Coronary artery (tissue), 2 donors: ENCODE results near the gene MAGI1.

Experiments
- DNase-seq: peaks from one replicate; pipeline ENCODE4 v3.0.0-alpha.2; 2017; ENCODE audit warnings: low spot score
- H3K27ac ChIP-seq, 2 donors: fragments of 200-600 bp; sonication (generic); one replicate each; pipeline ENCODE4 v1.5.1; 2016 to 2019
- H3K4me3 ChIP-seq: fragments of 200-600 bp; sonication (generic); 2 replicates; pipeline ENCODE4 v1.5.1; 2016; ENCODE audit warnings: mild to moderate bottlenecking, moderate library complexity
- TF ChIP-seq, protein P1 (sequence below): fragments of 200-600 bp; sonication (generic); IDR thresholded peaks from one replicate; pipeline ENCODE4 v1.5.1; 2019; ENCODE audit warnings: antibody characterized with exemption

MAGI1 gene

DNA sequence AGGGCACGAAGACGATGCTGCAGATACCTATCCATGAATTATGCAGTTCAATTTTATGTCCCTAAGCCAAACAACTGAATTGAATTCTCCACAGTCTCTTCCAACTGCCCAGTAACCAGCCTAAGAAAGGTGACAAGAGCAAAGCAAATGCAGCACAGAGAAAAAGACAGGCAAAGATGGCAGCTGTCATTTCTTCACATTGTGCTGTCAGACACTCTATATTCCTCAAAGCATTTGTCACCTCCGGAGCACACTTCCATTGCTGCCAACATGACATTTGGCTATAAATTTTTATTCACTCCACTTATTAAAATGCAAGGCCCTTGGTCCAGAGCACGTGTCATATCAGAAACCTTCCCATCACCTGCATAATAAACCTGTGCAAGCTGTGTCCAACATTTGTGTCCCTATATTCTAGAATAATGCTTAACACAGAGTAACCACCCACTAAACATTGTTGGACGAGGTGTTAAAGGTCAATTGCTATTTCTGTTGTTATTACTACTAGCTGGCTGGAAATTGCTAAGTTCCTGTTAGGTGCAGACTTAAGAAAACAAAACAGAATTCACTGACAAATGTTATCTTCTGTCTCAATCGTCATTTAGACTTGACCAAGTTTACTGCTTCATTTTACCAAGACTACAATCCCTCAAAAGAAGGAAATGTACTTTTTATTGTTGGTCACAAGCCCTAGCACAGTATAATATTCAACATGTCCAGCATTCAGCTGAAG lies 89.7 kb downstream of the MAGI1 start:
- H3K4me3 ChIP-seq = peak overlapping the region; percentile 8
- TF ChIP-seq, protein P1, sequence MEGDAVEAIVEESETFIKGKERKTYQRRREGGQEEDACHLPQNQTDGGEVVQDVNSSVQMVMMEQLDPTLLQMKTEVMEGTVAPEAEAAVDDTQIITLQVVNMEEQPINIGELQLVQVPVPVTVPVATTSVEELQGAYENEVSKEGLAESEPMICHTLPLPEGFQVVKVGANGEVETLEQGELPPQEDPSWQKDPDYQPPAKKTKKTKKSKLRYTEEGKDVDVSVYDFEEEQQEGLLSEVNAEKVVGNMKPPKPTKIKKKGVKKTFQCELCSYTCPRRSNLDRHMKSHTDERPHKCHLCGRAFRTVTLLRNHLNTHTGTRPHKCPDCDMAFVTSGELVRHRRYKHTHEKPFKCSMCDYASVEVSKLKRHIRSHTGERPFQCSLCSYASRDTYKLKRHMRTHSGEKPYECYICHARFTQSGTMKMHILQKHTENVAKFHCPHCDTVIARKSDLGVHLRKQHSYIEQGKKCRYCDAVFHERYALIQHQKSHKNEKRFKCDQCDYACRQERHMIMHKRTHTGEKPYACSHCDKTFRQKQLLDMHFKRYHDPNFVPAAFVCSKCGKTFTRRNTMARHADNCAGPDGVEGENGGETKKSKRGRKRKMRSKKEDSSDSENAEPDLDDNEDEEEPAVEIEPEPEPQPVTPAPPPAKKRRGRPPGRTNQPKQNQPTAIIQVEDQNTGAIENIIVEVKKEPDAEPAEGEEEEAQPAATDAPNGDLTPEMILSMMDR = no peak
- peak overlapping the region in 1 of 2 donors; percentile 13 for H3K27ac ChIP-seq
- no peak for DNase-seq

DNA sequence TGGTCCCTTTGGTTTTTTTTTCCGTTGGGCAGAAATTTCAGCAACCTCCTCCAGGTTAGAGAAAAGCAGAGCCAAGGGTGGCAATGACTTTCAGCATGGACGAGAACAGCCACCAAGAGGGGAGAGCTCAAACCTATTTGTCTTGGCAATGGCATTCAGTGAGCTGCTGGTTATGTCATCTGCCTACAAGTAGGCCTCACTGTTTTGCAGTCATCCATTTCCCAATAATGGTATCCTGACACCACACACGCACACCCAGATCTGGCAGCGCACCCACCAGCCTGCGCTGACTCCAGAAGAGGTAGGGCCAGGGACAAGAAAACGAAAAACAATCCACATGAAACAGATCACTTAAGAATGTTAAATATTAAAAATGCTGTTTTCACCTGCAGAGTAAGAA lies 92.3 kb downstream of the MAGI1 start:
- Histone ChIP-seq H3K27ac (peak overlapping the region; percentile 32 to 42), H3K4me3 (no peak overlapping the region)
- TF ChIP-seq, protein P1 = no peak
- no peak for DNase-seq

DNA sequence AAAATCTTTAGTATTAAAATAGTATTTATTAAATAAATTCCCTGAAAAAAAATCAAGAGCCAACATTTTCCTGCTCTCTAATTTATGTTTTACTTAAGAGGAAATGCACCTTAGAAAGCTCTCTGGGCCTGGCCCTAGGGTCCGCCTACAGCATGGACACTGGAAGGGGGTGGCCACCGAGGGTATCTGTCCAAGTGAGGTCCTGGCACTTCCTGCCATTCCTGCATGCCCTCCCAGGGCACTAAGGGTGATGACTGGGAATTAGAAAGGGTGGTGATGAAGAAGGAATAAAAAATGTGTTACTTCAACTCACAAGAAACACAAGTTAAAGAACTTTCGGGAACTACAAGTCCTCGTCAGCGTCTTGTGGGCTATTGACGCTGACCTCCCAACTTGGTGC lies 92.8 kb downstream of the MAGI1 start:
- Histone ChIP-seq H3K27ac (peak overlapping the region; percentile 32 to 42), H3K4me3 (no peak overlapping the region)
- TF ChIP-seq, protein P1 = no peak
- no peak for DNase-seq

DNA sequence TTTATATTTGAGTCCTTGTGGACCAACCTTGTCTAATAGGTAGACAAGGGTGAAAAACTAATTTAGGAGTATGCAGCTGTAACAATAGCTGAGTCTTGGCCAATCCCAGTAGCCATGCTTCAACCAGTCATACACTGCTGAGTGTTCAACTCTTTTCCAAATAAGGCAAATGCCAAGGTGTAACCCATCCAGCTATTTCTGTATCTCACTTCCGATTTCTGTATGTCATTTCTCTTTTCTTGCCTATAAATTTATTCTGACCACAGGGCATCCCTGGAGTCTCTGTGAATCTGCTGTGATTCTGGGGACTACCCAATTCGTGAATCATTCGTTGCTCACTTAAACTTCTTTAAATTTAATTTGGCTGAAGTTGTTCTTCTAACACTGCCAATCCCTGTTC lies 93.2 kb downstream of the MAGI1 start:
- Histone ChIP-seq H3K27ac (peak overlapping the region; percentile 32 to 47), H3K4me3 (no peak overlapping the region)
- DNase-seq = no peak
- TF ChIP-seq, protein P1 = no peak

DNA sequence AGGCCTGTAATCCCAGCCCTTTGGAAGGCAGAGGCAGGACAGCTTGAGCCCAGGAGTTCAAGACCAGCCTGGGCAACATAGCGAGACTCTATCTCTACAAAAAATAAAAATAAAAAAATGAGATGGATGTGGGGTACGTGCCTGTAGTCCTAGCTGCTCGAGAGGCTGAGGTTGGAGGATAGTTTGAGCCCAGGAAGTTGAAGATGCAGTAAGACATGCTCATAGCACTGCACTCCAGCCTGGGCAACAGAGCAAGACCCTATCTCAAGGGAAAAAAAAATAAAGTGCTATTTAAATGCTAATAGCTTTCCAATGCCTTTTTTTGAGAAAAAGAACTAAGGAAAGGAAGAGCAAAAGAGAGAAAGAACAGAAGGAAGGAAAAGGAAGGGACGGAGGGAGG lies 94.5 kb downstream of the MAGI1 start:
- H3K27ac ChIP-seq = no peak overlapping the region

DNA sequence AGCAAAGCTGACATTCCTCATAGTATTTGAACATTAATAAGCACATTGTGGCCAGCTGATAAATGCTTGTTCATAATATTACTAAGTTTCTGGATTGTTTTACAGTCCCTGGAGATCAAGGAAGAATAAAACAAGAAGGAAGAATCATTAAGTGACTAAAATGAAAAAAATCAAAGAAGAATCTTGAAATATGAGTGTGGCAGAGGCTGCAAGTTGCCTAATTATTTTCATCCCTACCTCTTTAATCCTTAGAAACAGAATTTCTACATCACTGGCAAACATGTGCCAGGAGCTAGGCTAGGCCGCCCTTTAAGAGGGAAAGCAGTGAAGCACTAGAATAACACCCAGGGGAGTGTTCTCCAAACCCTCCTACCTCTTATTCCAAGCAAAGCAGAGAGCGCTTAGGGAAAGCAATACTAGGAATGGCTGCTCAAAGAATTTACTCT lies 98.9 kb downstream of the MAGI1 start:
- TF ChIP-seq, protein P1 = no peak
- Histone ChIP-seq H3K4me3 (no peak overlapping the region), H3K27ac (no peak overlapping the region)
- no peak for DNase-seq

More for the DNA sequence above, 94.5 kb downstream of the MAGI1 start:
- no peak for DNase-seq
- TF ChIP-seq, protein P1 = no peak
- no peak overlapping the region for H3K4me3 ChIP-seq

DNA sequence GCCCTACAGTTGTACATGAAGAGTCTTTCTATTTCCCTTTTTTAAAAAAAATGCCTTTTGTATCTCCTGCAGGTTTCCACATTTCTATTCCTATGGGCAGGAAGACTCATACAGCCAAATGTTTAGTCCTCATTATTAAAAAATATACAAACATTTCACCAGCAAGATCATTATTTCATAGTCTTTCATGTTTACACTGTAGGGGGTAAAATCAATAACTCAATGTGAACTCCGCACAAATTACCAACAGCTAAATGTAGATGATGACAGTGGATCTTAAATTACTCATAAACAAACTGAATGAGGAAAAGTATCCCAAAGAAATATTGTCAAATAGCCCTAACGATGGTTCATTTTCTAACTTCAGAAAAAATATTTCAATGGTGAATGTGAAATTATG lies 99.5 kb downstream of the MAGI1 start:
- H3K27ac ChIP-seq = no peak overlapping the region
- H3K4me3 ChIP-seq = no peak overlapping the region
- TF ChIP-seq, protein P1 = no peak
- no peak for DNase-seq
